Smooth muscle cell (in vitro differentiated cells): ENCODE measurements around the gene EFHC2. TPM values are rescaled to one million over a fixed set of nuclear protein-coding genes. Genes with fewer than 3 reads are reported as not detected.

Source experiments
- DNase-seq: peaks from one replicate; lab custom pipeline; 2025; ENCODE audit not compliant: unreplicated experiment; lab: John Stamatoyannopoulos, UW
- H2AFZ ChIP-seq: fragments of 200-600 bp; sonication (generic); 2 replicates; pipeline ENCODE4 v1.6.0; 2016; ENCODE audit warnings: antibody characterized with exemption, low read depth, mild to moderate bottlenecking
- H3F3A ChIP-seq: fragments of 200-600 bp; sonication (generic); 2 replicates; pipeline ENCODE4 v1.6.0; 2017; ENCODE audit warnings: antibody characterized with exemption, low read depth
- H3K27ac ChIP-seq: fragments of 200-600 bp; sonication (generic); 2 replicates; pipeline ENCODE4 v1.5.1; 2016; ENCODE audit warnings: low read depth, mild to moderate bottlenecking
- H3K27me3 ChIP-seq: fragments of 200-600 bp; sonication (generic); 2 replicates; pipeline ENCODE4 v1.6.1; 2016; ENCODE audit warnings: low read depth, mild to moderate bottlenecking
- H3K36me3 ChIP-seq: fragments of 200-600 bp; sonication (generic); 2 replicates; pipeline ENCODE4 v1.5.1; 2016; ENCODE audit warnings: low read depth
- H3K4me1 ChIP-seq: fragments of 200-600 bp; sonication (generic); 2 replicates; pipeline ENCODE4 v1.5.1; 2016; ENCODE audit warnings: low read depth
- H3K4me2 ChIP-seq: fragments of 200-600 bp; sonication (generic); 2 replicates; pipeline ENCODE4 v1.6.0; 2016; ENCODE audit warnings: mild to moderate bottlenecking
- H3K4me3 ChIP-seq: fragments of 200-600 bp; sonication (generic); 2 replicates; pipeline ENCODE4 v1.5.1; 2016; ENCODE audit warnings: mild to moderate bottlenecking
- H3K79me2 ChIP-seq: fragments of 200-600 bp; sonication (generic); 2 replicates; pipeline ENCODE4 v1.6.0; 2016; ENCODE audit warnings: low read depth, mild to moderate bottlenecking
- H3K9ac ChIP-seq: fragments of 200-600 bp; sonication (generic); 2 replicates; pipeline ENCODE4 v1.6.0; 2016; ENCODE audit warnings: low read depth
- H3K9me3 ChIP-seq: fragments of 200-600 bp; sonication (generic); replicated peaks from 2 replicates; pipeline ENCODE4 v1.5.1; 2016; ENCODE audit warnings: low read depth
- H4K20me1 ChIP-seq: fragments of 200-600 bp; sonication (generic); 2 replicates; pipeline ENCODE4 v1.6.0; 2016; ENCODE audit warnings: low read depth
- CTCF ChIP-seq: fragments of 200-600 bp; sonication (generic); IDR thresholded peaks from 2 replicates; pipeline ENCODE4 v1.5.1; 2017; ENCODE audit warnings: borderline replicate concordance, mild to moderate bottlenecking, antibody characterized with exemption; ENCODE audit not compliant: insufficient read depth, poor library complexity, severe bottlenecking
- WGBS: methylation state at CpG from one replicate; pipeline ENCODE4 v1.1.7; 2016; ENCODE audit warnings: low lambda C conversion rate; 5-methylcytosine and 5-hydroxymethylcytosine counted together
- polyA plus RNA-seq: library from polyadenylated mRNA; unstranded; fragments of >200 nt; fragmentation: Nextera tagmentation; extraction: Ambion mirVana; gene quantifications from 2 replicates; pipeline ENCODE4 v1.2.1, GENCODE V29; 2016
- total RNA-seq: library from RNA; depleted of rRNA; stranded (reverse); fragments of >200 nt; gene quantifications from 2 replicates; pipeline ENCODE4 v1.2.3, GENCODE V29; 2014

The EFHC2 gene
- total and polyA plus RNA-seq, 2 experiments from 2014 or later = 2.3 to 3.5 TPM

- Histone ChIP-seq H3K27me3 (no peaks in the 10 kb centered on the region), H4K20me1 (no peaks in the 10 kb centered on the region), H3K9me3 (no peaks in the 10 kb centered on the region), H3K36me3 (no peaks in the 10 kb centered on the region), H3K4me2 (no peak overlapping the region), H3K79me2 (no peaks in the 10 kb centered on the region), H3F3A (no peaks in the 10 kb centered on the region), H3K27ac (no peak overlapping the region), H3K4me1 (no peaks in the 10 kb centered on the region), H2AFZ (no peak overlapping the region), H3K9ac (no peak overlapping the region), H3K4me3 (no peak overlapping the region)
- TF ChIP-seq CTCF = no peak
- no peak for DNase-seq
- WGBS = 58% methylated on average over 2 of the region's 2 CpGs
These were observed 51.9 kb downstream of the EFHC2 start for GRCh38 chrX:44291468-44292092.

- TF ChIP-seq CTCF = no peak
- H3K9me3 ChIP-seq = no peaks in the 10 kb centered on the region
- H3K79me2 ChIP-seq = no peaks in the 10 kb centered on the region
- DNase-seq = no peak
- H3K27me3 ChIP-seq = no peaks in the 10 kb centered on the region
- H3K36me3 ChIP-seq = no peaks in the 10 kb centered on the region
- H4K20me1 ChIP-seq = no peaks in the 10 kb centered on the region
- no peak overlapping the region for H3K4me2 ChIP-seq
- H3K27ac ChIP-seq = no peak overlapping the region
- H3K9ac ChIP-seq = no peak overlapping the region
- no peak overlapping the region for H2AFZ ChIP-seq
- whole genome bisulfite sequencing = 83% methylated on average over 5 of the region's 5 CpGs
- H3K4me1 ChIP-seq = no peaks in the 10 kb centered on the region
- H3F3A ChIP-seq = no peaks in the 10 kb centered on the region
- H3K4me3 ChIP-seq = no peak overlapping the region
These were observed 52.8 kb downstream of the EFHC2 start for GRCh38 chrX:44290718-44291117.

GRCh38 chrX:44282753-44283152 is 60.7 kb downstream of the EFHC2 start:
- H3K79me2 ChIP-seq = no peaks in the 10 kb centered on the region
- H4K20me1 ChIP-seq = no peaks in the 10 kb centered on the region

More at GRCh38 chrX:44282753-44283152, 60.7 kb downstream of the EFHC2 start:
- WGBS = 82% methylated on average over 10 of the region's 10 CpGs
- Histone ChIP-seq H3F3A (no peaks in the 10 kb centered on the region), H3K4me3 (no peak overlapping the region), H3K27ac (no peak overlapping the region), H3K9me3 (no peaks in the 10 kb centered on the region), H3K27me3 (no peaks in the 10 kb centered on the region), H3K4me1 (no peaks in the 10 kb centered on the region), H3K36me3 (no peaks in the 10 kb centered on the region), H3K9ac (no peak overlapping the region), H3K4me2 (no peak overlapping the region), H2AFZ (no peak overlapping the region)
- TF ChIP-seq CTCF = no peak
- no peak for DNase-seq
